Stimulated activated naive CD4-positive, alpha-beta T cell treated with Interleukin-2 at 50 U/mL for 16 hours (primary cell): ENCODE data around the gene BABAM2.
"Not testable (repeated sequence)": the region's sequence is repeated elsewhere in the genome, so short reads cannot be mapped to it uniquely, and the experiment has no call there.

ENCODE experiments used
- DNase-seq: peaks from one replicate; lab custom pipeline; 2025; lab: John Stamatoyannopoulos, UW

BABAM2 gene

DNA sequence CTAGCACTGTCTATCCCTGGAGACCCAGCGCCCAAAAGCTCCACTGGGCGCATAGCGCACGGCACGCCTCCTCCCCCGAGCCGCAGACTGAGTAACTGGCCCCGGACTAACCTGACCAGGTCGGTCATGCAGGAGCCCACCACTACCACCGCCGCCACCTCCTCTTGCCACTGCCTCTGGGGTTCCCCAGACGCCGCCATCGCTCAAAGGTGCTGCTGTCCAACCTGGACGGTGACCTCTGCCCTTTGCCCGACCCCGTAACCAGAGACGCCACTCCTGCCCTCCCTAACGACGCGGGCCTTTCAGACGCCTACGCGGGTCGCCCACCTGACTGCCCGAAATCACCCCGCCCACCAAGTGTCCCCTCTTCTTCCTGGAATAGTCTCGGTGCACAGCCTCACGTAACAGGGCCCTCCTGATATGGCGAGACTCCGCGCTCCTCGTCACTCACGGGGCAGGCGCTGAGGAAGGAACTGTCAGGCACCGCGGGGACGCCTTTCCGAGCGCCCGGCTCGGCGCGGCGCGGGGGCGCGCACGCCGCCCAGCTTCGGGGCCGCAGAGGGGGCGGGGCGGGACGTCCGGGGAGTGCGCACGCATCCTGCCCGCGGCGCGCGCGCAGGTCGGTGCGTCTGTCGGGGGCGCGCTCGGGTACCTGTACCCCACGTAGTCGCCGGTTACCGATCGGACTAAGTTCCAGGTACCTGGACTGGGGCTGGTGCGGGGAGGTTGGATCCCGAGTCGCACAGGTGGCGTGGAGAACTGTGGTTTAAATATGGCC, at the start of gene BABAM2, which contains the start of gene RBKS:
Gene BABAM2 (plus strand): TSS at position 584 of the 778 bp plus-strand sequence. CDS start 3,828 bp downstream, outside the sequence.
Gene RBKS (minus strand): TSS at position 242 of the 778 bp plus-strand sequence. CDS start 42 bp downstream, at position 200.
- peak; percentile 85 for DNase-seq

DNA sequence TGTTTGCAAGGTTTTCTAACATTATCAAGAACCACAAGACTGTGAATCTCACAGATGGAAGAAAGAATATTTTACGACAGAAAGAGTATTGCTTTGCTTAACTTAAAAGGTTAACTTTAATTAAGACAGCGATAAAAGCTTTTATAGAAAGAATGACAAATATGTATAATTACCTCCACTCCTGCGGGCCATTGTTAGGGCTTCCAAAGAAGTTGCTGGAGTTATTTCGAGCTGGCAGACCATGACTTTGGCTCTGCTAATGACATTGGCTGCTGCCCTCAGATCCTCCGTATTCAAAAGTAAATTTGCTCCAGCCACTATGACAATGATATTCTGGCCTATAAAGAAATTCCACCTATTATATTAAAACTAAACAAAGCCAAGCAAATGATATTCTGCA, 47.6 kb upstream of the BABAM2 start:
- no peak for DNase-seq

DNA sequence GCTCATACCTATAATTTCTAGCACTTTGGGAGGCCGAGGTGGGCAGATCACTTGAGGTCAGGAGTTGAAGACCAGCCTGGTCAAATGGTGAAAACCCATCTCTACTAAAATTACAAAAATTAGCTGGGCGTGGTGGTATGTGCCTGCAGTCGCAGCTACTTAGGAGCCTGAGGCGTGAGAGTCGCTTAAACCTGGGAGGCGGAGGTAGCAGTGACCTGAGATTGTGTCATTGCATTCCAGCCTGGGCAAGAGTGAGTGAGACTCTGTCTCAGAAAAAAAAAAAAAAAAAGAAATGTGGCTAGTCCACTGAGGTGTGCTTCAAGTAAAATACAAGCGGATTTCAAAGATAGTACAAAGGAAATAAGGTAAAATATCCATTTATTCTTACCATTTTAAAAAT, 46.5 kb upstream of the BABAM2 start:
- no peak for DNase-seq

DNA sequence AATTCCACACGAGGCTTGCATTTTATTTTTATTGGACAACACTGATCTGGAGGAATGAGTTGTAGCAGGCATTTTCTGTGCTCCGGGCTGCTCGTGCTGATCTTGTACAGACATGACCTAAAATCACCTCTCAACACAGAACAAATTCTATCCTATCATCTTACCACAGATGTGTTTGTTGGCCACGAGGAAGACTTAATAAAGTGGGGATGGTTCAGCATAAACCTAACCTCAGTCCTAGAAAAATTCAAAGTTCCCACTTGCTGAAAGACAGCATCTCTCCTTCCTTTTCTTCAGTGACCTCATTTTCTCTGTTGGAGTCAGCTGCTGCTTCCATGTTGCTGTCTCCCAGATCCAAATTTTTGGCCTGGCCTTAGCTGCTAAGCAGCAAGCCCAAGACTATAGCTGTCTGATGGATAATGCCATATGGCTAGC, 45.7 kb upstream of the BABAM2 start:
- no peak for DNase-seq

DNA sequence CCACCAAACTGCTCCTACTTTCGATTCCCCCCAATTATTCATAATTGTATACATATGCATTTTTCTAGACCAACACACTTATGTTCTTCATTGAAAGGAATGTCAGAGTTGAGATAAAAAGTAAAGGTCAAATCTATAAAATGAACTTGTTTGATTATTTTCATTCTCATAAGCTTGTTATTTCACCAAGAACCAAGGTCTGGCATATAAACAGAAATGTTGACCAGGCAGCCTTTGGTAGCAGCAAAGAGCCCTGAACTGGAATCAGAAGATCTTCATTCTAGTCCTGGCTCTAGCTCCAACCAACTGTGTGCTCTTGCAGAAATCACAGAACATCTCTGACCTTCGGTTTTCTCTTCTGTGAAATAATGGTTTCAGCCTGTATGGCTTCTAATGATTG, 43.2 kb upstream of the BABAM2 start:
- no peak for DNase-seq

DNA sequence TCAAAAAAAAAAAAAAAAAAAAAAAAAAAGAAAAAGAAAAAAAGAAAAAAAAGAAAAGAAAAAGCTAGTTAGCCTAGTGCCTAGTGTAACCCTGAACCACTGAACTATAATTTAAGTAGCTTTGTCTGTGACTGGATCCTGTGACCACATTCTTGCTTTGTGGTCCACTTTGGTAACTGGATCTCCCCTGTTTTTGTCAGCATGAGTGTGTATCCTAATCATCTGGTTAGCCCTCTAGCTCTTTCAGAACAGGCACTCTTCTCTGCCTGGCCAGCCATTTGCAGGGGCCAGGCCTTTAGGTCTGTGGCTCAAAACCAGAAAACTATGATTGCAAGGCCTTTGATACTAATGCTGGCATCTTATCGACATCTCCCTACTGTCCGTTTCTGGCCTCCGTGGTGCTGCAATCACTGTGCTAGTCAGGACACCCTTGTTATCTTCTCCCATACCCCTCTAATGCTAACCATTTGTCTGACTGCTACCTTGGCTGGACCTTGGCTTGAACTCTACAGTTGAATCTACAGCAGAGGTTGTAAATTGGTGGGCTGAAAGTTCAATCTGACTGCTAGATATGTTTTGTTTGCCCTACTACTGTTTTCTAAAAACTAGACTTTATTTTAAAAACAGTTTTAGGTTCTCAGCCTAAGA, 40.8 kb upstream of the BABAM2 start:
- no peak for DNase-seq

DNA sequence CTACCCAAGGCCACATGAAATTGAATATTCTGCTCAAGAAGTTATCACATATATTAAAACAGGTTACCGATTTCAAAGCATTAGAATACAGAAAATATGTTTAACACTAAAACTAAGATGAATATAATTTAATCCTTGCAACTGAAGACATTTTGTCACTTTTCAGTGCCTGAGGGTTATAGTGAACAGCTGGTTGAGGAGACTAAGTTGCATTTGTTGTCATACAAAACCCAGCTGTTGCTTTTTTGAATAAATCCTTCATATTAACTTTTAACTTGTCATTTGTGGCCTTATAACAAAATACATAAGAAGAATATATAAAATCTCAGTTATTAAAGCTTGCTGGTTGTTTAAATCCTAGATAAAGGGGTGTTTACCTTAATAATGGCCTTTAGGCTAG, 37.8 kb upstream of the BABAM2 start:
- DNase-seq, result no peak

DNA sequence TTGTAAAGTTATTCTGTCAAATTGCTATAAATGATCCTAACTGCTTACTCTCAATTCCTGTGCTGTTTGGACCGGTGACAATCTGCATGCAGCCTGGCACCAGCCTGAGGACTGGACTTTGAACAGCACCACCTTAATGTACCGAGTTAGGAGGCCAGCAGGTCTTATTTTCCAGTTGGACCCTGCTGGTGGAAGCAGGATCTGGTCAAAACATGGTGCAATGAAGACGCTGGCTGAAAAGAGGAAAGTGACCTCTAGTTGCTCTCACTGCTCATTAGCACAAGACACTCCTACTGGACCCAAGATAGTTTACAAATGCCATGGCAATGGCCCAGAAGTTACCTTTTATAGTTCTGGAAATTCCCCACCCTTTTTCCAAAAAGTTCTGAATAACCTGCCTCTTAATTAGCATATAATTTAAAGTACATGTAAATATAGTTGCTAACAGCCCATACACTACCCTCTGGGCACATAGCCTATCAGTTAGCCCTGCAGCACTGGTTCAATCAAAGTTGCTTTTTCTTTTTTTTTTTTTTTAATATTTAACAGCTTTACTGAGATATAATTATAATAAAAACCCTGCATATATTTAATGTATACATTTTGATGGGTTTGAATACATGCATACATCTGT, 36.2 kb upstream of the BABAM2 start:
- no peak for DNase-seq

DNA sequence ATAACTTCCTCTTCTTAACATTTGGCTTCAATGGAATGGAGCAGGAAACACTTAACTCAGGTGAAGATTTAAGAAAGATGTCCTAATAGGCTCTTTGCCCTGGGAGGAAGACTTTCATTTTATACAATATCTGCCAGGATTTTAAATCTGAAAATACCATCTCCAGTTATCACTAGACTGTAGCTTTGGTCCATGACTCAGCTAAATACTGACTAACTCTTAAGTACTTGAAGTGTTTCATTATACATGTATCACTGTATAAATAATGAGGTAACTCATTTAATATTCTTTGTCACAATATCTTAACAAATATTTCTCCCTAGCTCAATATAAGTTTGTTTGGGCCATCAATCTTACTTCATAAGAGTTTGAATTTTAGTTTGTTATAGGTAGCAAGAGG, 35.1 kb upstream of the BABAM2 start:
- no peak for DNase-seq

DNA sequence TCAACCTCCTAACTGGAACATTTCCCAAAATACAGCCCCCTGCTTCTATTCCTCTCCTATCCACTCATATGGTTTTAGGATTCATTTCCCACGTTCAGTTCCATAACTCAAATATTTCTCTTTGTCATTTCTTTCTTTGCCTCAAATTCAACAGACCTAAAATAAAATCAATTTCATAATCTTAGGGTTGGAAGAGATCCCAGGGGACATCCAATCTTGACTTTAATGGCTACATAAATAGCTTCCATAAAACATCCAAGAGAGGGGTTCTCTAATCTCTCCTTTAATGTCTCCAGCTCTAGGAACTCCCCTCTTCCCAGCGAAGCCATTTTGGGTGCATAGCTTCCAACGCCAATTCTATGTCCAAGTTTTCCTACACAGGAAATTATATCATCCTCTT, 34.1 kb upstream of the BABAM2 start:
- no peak for DNase-seq

DNA sequence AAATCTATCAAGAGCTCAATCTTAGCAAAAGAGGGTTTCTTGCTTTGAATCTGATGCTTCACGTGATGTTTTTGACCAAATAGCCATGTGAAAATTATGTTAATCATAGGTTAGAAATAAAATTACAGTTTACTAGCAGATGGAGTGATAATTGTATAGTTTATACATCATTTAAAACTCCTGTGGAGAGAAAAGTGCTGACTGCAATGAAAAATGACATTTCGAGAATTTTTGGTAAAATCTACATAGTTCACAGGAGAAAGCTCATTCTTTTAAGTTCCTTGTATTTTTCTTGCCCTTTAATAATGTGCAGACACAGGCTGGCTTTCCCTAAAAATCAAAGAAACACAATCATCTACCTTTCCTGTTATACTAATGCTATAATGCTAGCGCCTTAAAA, 33.6 kb upstream of the BABAM2 start:
- no peak for DNase-seq

DNA sequence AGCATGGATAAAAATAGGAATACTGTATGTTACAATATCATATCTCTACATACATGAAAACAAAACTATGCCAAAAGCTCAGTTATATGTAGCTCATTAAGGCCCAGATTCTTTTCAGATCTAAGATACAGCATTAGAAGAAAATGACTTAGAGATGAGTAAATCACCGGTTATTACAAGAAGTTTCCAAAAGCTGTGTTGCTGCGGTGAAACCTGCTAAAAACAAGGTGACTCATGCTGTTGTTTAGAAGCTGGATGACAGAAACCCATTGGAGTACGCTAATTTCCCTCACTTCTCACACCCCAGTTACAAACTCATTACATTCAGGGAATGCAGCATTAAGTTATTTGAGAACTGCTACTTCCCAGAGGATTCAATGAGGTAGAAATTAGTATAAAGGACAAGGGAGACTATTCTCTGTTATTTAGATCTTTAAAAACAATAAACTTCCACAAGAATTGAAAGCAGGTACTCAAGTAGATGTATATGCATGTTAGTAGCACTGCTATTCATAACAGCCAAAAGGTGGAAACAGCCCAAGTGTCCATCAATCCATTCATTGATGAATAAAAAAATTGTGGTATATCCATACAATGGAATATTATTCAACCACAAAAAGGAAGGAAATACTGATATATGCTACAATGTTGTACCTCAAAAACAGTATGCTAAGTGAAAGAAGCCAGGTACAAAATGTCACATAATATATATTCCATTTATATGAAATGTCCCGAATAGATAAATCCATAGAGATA, 32.9 kb upstream of the BABAM2 start:
- peak; percentile 1 for DNase-seq

DNA sequence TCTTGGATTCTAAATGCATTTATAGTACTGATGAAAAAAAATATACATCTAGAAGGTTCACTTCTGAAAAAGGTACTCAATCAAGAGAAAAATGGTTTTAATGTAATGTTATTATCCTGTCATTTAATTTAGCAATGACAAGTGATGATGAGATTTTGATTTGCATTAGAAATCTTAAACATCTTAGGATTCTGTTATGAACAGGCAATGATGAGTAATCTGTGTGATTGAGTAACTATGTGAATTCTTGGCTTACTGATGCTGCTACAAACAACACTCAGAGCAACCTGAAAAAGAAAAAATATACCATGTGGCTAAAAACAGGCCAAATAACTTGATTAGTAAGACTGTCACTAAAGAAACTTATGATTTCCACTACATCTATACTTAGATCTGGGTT, 30.4 kb upstream of the BABAM2 start:
- DNase-seq, result no peak

DNA sequence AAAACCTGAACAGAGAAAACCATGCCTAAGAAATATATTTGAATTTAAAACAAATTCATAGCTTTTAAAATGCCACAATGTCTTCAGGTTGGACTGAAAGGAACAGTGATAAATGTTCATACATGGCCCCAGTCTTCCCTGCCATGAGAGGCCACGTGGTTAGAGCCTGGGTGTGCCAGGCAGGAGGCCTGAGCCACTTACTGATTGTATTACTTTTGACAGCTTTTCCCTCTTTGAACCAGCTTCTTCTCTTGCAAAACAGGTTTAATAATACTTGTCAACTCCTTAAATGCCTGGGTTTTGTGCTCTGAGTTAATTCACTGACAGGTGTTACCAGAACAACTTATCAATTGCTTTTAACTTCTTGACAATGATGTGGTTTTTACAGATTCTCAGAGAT, 27.4 kb upstream of the BABAM2 start:
- DNase-seq, result no peak

DNA sequence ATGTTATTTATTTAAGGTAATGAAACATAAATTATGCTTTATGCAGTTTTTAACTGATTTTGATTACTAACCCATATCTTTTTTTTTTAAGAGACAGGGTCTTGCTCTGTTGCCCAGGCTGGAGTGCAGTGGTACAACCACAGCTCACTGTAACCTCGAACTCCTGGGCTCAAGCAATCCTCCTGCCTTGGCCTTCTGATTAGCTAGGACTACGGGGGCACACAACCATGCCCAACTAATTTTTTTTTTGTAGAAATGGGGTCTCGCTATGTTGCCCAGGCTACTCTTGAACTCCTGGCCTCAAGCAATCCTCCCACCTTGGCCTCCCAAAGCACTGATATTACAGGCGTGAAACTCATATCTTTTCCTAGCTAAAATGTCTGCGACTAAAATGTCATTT, 26.6 kb upstream of the BABAM2 start:
- DNase-seq, result not testable (repeated sequence)

DNA sequence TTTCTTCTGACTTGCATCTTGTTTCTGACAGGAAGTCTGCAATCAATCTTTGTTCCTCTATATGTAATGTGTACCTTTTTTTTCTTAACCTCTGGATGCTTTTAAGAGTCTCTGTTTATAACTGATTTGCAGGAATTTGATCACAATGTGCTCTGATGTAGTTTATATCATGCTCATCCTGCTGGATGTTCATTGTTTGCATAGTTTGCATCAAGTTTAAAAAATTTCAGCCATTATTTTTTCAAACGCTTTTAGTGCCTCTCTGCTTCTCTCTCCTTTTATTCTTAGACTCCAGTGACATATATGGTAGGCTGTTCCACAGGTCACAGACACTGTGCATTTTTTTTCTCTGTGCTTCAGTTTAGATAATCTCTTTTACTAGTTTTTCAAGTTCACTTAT, 24.3 kb upstream of the BABAM2 start:
- DNase-seq, result no peak

DNA sequence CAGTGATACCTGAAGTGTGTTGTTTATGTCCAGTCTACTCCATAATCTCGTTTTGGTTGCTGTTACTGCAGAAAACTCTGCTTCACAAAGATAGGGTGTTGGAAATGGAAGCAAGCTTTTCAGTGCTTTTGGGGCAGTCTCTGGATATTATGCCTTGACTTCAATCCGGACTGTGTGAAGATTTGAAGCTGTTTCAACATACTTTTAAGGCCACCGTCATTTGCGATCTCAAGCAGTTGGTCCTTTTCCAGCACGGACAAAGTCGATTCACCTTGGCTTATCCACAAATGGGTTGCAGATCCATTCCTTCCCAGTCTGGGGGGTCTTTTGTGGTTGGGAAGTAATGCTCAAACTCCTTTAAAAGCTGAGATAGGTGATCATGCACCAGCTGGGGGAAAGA, 20.8 kb upstream of the BABAM2 start:
- DNase-seq, result no peak

DNA sequence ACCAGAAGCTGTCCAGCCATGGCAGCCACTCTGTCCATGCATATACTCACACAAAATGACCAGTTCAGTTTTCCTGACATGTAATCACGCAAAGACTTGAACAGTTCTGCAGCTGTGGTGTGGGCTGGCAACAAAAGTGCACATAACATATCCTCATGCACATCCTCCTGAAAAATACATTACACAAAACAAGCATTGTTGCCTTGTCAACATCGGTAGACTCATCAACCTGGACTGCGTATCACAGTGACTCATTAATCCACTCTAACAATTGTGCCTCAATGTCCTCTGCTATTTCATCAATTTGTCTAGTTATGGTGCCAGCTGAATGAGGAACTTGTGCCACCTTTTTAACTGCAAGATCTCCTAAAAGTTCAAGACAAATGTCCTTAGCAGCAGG, 19.8 kb upstream of the BABAM2 start:
- DNase-seq, result no peak

DNA sequence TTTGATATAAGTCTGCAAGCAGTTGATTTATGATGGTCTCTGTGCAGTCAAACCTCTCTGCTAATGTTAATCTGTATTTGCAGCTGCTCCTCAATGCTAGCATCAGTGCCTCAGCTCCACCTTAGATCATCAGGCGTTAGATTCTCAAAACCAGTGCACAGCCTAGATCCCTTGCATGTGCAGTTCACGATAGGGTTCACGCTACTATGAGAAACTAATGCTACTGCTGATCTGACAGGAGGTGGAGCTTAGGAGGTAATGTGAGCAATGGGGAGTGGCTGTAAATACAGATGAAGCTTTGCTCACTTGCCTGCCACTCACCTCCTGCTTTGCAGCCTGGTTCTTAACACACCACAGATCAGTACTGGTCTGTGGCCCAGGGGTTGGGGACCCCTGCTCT, 18.7 kb upstream of the BABAM2 start:
- no peak for DNase-seq

DNA sequence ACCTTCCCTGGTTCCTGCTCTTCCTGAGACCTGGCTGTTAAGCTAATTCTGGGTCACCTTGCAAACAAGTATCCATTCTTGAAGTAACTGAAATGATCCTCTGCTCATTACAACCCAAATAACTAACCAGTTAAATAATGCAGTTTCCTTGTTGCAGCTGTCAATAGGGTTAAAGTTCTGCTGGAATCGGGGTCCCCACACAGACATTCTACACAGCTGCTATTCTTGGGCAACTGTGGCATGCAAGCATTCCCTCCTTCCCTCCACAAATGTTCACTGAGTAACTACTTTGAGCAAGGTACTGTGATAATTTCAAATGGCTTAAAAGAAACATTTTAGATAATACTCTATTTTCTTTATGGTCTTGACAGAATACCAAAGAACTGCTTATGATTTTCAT, 17.4 kb upstream of the BABAM2 start:
- no peak for DNase-seq

DNA sequence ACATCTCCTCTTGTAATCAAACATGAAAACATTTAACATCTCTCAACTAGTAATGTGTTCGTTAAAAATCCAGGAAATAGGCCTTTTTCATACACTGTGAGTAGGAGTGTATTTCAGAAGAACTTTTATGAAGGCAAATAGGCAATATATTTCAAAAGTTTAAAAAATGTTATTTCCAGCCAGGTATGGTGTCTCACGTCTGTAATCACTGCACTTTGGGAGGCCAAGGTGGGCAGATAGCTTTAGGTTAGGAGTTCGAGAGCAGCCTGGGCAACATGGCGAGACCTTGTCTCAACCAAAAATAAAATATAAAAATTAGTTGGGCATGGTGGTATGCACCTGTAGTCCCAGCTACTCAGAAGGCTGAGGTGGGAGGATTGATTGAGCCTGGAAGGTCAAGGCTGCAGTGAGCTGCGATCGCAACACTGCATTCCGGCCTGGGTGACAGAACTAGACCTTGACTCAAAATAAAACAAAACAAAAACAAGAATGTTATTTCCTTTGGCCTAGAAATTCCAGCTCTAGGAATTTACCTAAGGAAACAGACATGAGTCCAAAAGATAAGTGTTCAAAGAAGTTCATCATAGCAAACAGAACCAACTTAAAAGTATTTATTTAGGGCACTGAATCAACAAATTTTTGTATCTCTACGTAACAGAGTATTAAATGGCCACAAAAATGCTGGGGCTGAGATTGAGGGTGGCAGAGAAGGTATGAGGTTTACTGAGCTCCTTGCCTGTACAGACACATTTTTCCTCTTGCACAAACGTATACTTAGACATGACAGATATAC, 15.2 kb upstream of the BABAM2 start:
- DNase-seq, result no peak

DNA sequence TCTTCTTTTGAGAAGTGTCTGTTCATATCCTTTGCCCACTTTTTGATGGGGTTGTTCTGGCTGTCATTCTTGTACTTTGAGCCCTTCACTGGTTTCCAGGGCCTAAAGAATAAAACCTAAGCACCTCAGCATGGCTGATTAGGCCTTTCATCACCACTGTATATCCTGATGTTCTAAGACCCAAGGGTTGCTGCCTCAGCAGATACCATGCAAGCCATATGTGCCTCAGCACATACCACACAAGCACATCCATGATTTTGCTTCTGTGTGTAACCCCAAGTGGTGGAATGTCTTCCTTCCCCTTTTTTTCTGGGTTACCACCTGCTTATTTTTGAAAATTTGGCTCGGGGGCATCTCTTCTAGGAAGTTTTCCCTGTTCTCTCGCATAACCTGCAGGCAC, 11.7 kb upstream of the BABAM2 start:
- no peak for DNase-seq
